Epithelial cell of proximal tubule (primary cell): Measurements from ENCODE around the gene WDR33. TPM values are rescaled to one million over a fixed set of nuclear protein-coding genes. Genes with fewer than 3 reads are reported as not detected.
"Not testable (repeated sequence)": the region's sequence is repeated elsewhere in the genome, so short reads cannot be mapped to it uniquely, and the experiment has no call there.

ENCODE experiments used
- DNase-seq: peaks from one replicate; pipeline ENCODE4 v3.0.0-alpha.2; 2011; ENCODE audit warnings: low read depth
- H3K4me3 ChIP-seq: 2 replicates; pipeline ENCODE4 v1.5.1; 2011; ENCODE audit warnings: low read depth, mild to moderate bottlenecking, low read length
- total RNA-seq: library from RNA; depleted of rRNA; stranded (reverse); fragments of >200 nt; gene quantifications from 2 replicates; pipeline ENCODE4 v1.2.3, GENCODE V29; 2015
- TF ChIP-seq, protein P1 (sequence below): conservative IDR thresholded peaks from 2 replicates; pipeline ENCODE4 v1.5.1; 2012; ENCODE audit warnings: low read depth, mild to moderate bottlenecking, low read length

Gene WDR33
- total RNA-seq, 1 donor from 2014 or later = 12.3 TPM

DNA sequence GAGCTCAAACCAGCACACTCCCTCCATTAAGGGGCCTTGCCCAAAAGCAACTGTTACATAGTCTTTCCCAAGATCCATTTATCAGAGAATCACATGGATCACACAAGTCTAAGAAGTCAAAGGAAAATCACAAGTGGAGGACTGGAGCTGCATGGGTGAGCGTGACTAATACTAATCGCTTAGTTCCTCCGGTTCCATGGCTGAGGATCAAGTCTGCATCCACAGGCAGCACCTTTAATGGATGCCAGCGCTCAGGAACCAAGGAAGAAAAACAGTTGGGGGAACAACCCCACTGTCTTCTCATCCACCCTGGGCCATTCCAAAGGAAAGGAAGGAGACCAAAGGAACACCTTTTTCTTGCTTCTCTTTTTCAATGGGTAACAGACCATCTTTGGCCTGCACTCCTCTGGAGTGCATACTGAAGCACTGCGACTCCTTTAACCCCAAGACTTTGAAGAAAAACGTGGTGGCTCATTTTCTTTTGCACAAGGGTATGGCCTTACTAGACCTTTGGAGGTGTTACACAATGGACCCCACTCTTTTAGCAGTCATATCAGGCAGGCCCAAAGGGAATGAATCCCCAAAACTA lies 9.2 kb upstream of the WDR33 start:
- DNase-seq = no peak
- TF ChIP-seq, protein P1, sequence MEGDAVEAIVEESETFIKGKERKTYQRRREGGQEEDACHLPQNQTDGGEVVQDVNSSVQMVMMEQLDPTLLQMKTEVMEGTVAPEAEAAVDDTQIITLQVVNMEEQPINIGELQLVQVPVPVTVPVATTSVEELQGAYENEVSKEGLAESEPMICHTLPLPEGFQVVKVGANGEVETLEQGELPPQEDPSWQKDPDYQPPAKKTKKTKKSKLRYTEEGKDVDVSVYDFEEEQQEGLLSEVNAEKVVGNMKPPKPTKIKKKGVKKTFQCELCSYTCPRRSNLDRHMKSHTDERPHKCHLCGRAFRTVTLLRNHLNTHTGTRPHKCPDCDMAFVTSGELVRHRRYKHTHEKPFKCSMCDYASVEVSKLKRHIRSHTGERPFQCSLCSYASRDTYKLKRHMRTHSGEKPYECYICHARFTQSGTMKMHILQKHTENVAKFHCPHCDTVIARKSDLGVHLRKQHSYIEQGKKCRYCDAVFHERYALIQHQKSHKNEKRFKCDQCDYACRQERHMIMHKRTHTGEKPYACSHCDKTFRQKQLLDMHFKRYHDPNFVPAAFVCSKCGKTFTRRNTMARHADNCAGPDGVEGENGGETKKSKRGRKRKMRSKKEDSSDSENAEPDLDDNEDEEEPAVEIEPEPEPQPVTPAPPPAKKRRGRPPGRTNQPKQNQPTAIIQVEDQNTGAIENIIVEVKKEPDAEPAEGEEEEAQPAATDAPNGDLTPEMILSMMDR = no peak
- H3K4me3 ChIP-seq = no peak overlapping the region

DNA sequence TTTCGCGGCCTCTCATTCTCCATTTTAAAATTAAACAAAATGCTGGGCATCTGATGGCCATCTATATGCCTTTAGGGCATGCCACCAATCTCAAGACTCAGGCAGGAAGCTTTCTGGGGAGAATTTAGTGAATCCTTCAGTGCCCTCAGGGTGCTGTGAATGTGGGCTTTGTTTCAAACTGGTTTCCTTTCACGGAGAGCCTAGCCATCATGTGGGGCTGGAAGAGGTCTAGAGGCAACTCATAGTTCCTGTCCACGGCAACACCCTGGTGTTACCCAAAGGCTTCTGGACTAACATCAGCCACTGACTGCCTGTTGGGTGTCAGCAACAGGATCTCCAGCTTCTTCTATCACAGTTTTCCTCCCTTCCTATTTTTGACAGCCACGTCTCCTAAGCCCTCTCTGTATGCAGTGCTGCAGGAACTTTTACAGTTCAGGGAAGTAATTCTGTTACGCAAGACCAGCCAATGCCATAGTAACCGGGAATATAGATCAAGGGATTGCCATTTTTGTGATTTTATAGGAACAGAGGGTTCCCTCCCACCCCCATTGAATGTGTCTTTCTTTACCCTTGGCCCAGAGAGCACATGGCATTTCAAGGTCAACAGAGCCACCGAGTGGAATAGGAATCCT lies 7.9 kb upstream of the WDR33 start:
- TF ChIP-seq, protein P1 = no peak
- DNase-seq = no peak
- H3K4me3 ChIP-seq = no peak overlapping the region

DNA sequence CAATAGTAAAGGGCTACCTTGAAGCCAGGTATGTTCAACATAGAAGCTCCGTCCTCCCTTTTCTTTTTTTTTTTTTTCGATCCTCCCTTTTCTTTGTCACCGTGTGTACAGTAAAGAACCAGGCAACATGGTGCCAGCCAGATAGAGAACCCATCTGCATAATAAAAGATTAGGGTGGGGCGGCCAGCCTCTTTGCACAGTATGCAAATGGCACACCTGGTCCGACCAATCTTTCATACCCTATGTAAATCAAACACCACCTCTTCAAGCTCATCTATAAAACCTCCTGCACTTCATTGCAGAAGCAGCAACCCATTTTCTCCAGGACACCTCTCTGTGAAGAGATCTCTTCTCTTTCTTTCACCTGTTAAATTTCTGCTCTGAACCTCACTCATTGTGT lies 7.3 kb upstream of the WDR33 start:
- no peak overlapping the region for H3K4me3 ChIP-seq
- TF ChIP-seq, protein P1 = no peak
- DNase-seq = no peak

DNA sequence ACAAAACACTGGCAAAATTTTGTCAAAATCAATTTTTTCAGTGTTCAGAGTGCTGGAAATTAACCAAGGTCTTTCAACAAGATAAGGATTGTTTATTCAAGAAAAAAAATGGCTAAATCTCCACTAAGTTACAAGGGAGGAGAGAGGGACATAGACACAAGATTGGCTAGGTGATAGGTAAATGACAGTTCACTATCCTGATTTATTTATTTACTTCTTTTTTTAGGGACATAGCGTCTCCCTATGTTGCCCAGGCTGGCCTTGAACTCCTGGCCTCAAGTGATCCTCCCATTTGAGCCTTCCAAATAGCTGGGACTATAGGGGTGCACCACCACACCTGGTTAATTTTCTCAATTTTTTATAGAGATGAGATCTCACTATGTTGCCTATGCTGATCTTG lies 3.7 kb upstream of the WDR33 start:
- TF ChIP-seq, protein P1 = no peak
- no peak overlapping the region for H3K4me3 ChIP-seq

DNA sequence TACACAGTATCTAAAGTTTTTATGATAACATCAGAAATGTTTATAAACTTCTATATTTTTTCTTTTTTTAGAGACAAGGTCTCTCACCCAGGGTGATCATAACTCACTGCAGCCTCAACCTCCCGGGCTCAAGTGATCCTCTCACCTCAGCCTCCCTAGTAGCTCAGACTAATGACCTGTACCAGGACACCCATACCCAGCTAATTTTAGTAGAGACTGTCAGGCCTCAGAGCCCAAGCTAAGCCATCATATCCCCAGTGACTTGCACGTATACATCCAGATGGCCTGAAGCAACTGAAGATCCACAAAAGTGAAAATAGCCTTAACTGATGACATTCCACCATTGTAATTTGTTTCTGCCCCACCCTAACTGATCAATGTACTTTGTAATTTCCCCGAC lies 1.5 kb upstream of the WDR33 start:
- not testable (repeated sequence) for DNase-seq, H3K4me3 ChIP-seq

More for the DNA sequence above, 3.7 kb upstream of the WDR33 start:
- DNase-seq = no peak

DNA sequence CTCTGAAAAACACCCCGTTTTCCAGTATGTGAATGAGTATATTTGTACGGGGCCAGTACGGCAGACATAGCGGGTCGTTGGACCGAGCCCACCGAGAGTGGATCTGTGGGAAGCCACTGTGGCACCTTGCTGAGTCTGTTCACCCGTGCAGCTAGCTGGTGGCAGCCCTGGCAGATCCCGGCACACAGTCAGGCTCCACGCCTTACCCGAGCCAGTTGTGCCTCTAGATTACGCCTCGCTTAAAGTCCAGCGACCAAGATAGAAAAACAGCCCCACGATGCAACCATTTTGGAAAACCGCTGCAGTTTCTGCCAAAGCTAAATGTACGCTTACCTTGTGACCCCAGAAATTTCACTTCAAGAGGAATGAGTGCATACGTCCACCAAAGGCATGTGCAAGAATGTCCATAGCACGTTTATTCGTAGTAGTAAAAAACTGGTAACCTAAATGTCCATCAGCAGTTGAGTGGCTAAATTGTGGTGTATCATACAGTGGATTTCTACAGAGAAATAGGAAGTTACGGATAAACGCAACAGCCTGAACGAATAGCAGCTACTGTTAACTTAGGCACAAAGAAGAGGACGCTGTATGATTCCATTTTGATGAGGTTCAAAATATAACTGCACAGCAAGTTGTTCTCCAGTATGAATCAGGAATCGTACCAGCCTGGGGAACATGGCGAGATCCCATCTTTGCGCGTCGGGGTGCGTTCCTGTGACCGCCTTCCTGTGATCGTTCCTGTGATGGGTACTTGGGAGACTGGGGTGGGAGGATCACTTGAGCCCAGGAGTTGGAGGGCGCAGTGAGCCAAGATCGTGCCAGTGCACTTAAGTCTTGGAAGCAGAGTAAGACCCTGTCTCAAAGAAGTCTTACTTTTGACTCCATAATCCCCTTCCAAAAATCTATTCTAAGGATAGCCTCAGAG lies 688 bp upstream of the WDR33 start:
- H3K4me3 ChIP-seq = peak overlapping the region; percentile 72
- no peak for DNase-seq
- TF ChIP-seq, protein P1 = no peak

DNA sequence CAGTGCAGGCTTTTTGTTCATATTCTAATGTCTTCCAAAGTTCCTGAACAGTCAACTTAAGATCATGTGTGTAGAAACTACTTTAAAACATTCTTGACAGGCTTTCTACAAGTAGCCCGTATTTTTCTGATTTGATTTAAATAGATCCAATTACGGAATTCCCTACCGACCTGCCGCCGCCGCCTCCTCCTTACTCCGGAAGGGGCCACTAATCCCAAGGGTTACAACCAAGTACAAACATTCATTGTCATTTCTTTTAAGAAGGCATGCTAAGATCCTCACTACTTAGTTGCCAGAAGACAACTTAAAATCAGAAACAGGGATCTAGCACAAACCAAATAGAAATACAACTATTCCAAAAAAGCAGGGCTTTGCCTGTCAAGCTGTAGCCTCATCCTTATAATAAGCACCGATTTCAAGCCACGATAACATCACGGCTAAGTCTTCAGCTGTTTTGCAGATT lies 784 bp downstream of the WDR33 start:
- H3K4me3 ChIP-seq = peak overlapping the region; percentile 72
- TF ChIP-seq, protein P1 = peak; percentile 14
- DNase-seq = peak; percentile 31
